T1000 (cell line): ENCODE measurements around the gene SLC2A13.
"Not testable (repeated sequence)": the region's sequence is repeated elsewhere in the genome, so short reads cannot be mapped to it uniquely, and the experiment has no call there.

ENCODE experiments used
- DNase-seq: peaks from one replicate; lab custom pipeline; 2025; ENCODE audit warnings: mixed read lengths; lab: John Stamatoyannopoulos, UW

SLC2A13 gene

GRCh38 chr12:40034712-40035111 is 71.2 kb downstream of the SLC2A13 start:
- DNase-seq = no peak

- DNase-seq = no peak
Observed at GRCh38 chr12:40034156-40034555, 71.7 kb downstream of the SLC2A13 start.

- no peak for DNase-seq
Observed at GRCh38 chr12:40033242-40033630, 72.6 kb downstream of the SLC2A13 start.

- no peak for DNase-seq
Observed at GRCh38 chr12:40032433-40033241, 73.2 kb downstream of the SLC2A13 start.

- DNase-seq = no peak
Observed at GRCh38 chr12:40031965-40032364, 73.9 kb downstream of the SLC2A13 start.

GRCh38 chr12:40030970-40031369 is 74.9 kb downstream of the SLC2A13 start:
- DNase-seq = not testable (repeated sequence)

GRCh38 chr12:40028296-40028695 is 77.6 kb downstream of the SLC2A13 start:
- DNase-seq = no peak

- DNase-seq = no peak
Observed at GRCh38 chr12:40022850-40023249, 83.0 kb downstream of the SLC2A13 start.

GRCh38 chr12:40020261-40020691 is 85.6 kb downstream of the SLC2A13 start:
- no peak for DNase-seq

GRCh38 chr12:40017488-40017887 is 88.4 kb downstream of the SLC2A13 start:
- DNase-seq = no peak

- peak; percentile 15 for DNase-seq
Observed at GRCh38 chr12:40016980-40017379, 88.9 kb downstream of the SLC2A13 start.

- DNase-seq = no peak
Observed at GRCh38 chr12:40015881-40016280, 90.0 kb downstream of the SLC2A13 start.

GRCh38 chr12:40015345-40015744 is 90.5 kb downstream of the SLC2A13 start:
- no peak for DNase-seq

GRCh38 chr12:40013847-40014246 is 92.0 kb downstream of the SLC2A13 start:
- DNase-seq = no peak

- no peak for DNase-seq
Observed at GRCh38 chr12:40013292-40013691, 92.6 kb downstream of the SLC2A13 start.

- no peak for DNase-seq
Observed at GRCh38 chr12:40012711-40013110, 93.2 kb downstream of the SLC2A13 start.

- DNase-seq = no peak
Observed at GRCh38 chr12:40011775-40012129, 94.1 kb downstream of the SLC2A13 start.

- no peak for DNase-seq
Observed at GRCh38 chr12:40010899-40011774, 94.7 kb downstream of the SLC2A13 start.

- no peak for DNase-seq
Observed at GRCh38 chr12:40002178-40003169, 103.4 kb downstream of the SLC2A13 start.

GRCh38 chr12:40001406-40001805 is 104.5 kb downstream of the SLC2A13 start:
- DNase-seq = no peak

- DNase-seq = no peak
Observed at GRCh38 chr12:40000884-40001283, 105.0 kb downstream of the SLC2A13 start.

GRCh38 chr12:39993268-39993667 is 112.6 kb downstream of the SLC2A13 start:
- DNase-seq = no peak
